ENCODE data around the gene DDIT4. TPM values are rescaled to one million over a fixed set of nuclear protein-coding genes. Genes with fewer than 3 reads are reported as not detected.

The DDIT4 gene
- total RNA-seq, 1 donor from 2014 or later: 280 TPM

GRCh38 chr10:72239409-72239808 is 34.3 kb upstream of the DDIT4 start:
- H3K27me3 ChIP-seq (ENCODE audit: control insufficient read depth, insufficient read depth, low read length): no peaks in the 10 kb centered on the region
- no peak overlapping the region for H3K4me3 ChIP-seq (ENCODE audit: low read depth, low read length)
- TF ChIP-seq CTCF (IDR thresholded peaks at IDR 0.05; ENCODE audit: insufficient read depth, low read length, poor library complexity, severe bottlenecking): no peak
- no peaks in the 10 kb centered on the region for H3K36me3 ChIP-seq (ENCODE audit: control insufficient read depth, insufficient read depth, low read length)
- no peak for DNase-seq (ENCODE audit: low read depth)

GRCh38 chr10:72240371-72240770 is 33.4 kb upstream of the DDIT4 start:
- Histone ChIP-seq H3K4me3 (ENCODE audit: low read depth, low read length) (no peak overlapping the region), H3K36me3 (ENCODE audit: control insufficient read depth, insufficient read depth, low read length) (no peaks in the 10 kb centered on the region), H3K27me3 (ENCODE audit: control insufficient read depth, insufficient read depth, low read length) (no peaks in the 10 kb centered on the region)
- no peak for DNase-seq (ENCODE audit: low read depth)
- TF ChIP-seq CTCF (IDR thresholded peaks at IDR 0.05; ENCODE audit: insufficient read depth, low read length, poor library complexity, severe bottlenecking): no peak

GRCh38 chr10:72241691-72242252 is 32.0 kb upstream of the DDIT4 start:
- Histone ChIP-seq H3K27me3 (ENCODE audit: control insufficient read depth, insufficient read depth, low read length) (no peaks in the 10 kb centered on the region), H3K36me3 (ENCODE audit: control insufficient read depth, insufficient read depth, low read length) (no peaks in the 10 kb centered on the region), H3K4me3 (ENCODE audit: low read depth, low read length) (no peak overlapping the region)
- TF ChIP-seq CTCF (IDR thresholded peaks at IDR 0.05; ENCODE audit: insufficient read depth, low read length, poor library complexity, severe bottlenecking): no peak
- no peak for DNase-seq (ENCODE audit: low read depth)

- Histone ChIP-seq H3K4me3 (ENCODE audit: low read depth, low read length) (no peak overlapping the region), H3K27me3 (ENCODE audit: control insufficient read depth, insufficient read depth, low read length) (no peaks in the 10 kb centered on the region), H3K36me3 (ENCODE audit: control insufficient read depth, insufficient read depth, low read length) (no peaks in the 10 kb centered on the region)
- TF ChIP-seq CTCF (IDR thresholded peaks at IDR 0.05; ENCODE audit: insufficient read depth, low read length, poor library complexity, severe bottlenecking): no peak
- no peak for DNase-seq (ENCODE audit: low read depth)
Observed at GRCh38 chr10:72242675-72243074, 31.0 kb upstream of the DDIT4 start.

- no peaks in the 10 kb centered on the region for H3K27me3 ChIP-seq (ENCODE audit: control insufficient read depth, insufficient read depth, low read length)
- no peak for DNase-seq (ENCODE audit: low read depth)
- H3K36me3 ChIP-seq (ENCODE audit: control insufficient read depth, insufficient read depth, low read length): no peaks in the 10 kb centered on the region
- TF ChIP-seq CTCF (IDR thresholded peaks at IDR 0.05; ENCODE audit: insufficient read depth, low read length, poor library complexity, severe bottlenecking): peak; percentile 38
- H3K4me3 ChIP-seq (ENCODE audit: low read depth, low read length): no peak overlapping the region
Observed at GRCh38 chr10:72243822-72244437, 29.8 kb upstream of the DDIT4 start.

- no peaks in the 10 kb centered on the region for H3K27me3 ChIP-seq (ENCODE audit: control insufficient read depth, insufficient read depth, low read length)
- H3K36me3 ChIP-seq (ENCODE audit: control insufficient read depth, insufficient read depth, low read length): no peaks in the 10 kb centered on the region
- no peak for DNase-seq (ENCODE audit: low read depth)
- H3K4me3 ChIP-seq (ENCODE audit: low read depth, low read length): no peak overlapping the region
- TF ChIP-seq CTCF (IDR thresholded peaks at IDR 0.05; ENCODE audit: insufficient read depth, low read length, poor library complexity, severe bottlenecking): no peak
Observed at GRCh38 chr10:72244573-72245038, 29.1 kb upstream of the DDIT4 start.
